ENCODE results near the gene SC5D. TPM values are rescaled to one million over a fixed set of nuclear protein-coding genes. Genes with fewer than 3 reads are reported as not detected.

The SC5D gene
- total and polyA plus RNA-seq, 4 donors, result 29.4 to 91.5 (median 44.1) TPM

- Histone ChIP-seq H3K4me3 (no peak overlapping the region), H3K27ac (ENCODE audit: low read depth in 1 of 2, low read length in 1 of 2) (no peak overlapping the region), H3K27me3 (ENCODE audit: control insufficient read depth in 3 of 3, insufficient read depth in 3 of 3, low read length in 2 of 3) (no peaks in the 10 kb centered on the region), H3K4me1 (ENCODE audit: control insufficient read depth in 5 of 5, insufficient read depth in 5 of 5, low read length in 5 of 5) (peaks cover 0 to 38% (median 9%) of the 10 kb centered on the region in 5 donors), H3K9ac (ENCODE audit: insufficient read depth in 1 of 2, low read length in 2 of 2) (no peak overlapping the region), H3K36me3 (ENCODE audit: control insufficient read depth in 4 of 4, insufficient read depth in 4 of 4, low read length in 4 of 4) (no peaks in the 10 kb centered on the region), H3K9me3 (ENCODE audit: control insufficient read depth in 4 of 4, insufficient read depth in 3 of 4, low read length in 3 of 4) (no peaks in the 10 kb centered on the region)
- ATAC-seq (ENCODE audit: insufficient read depth, low FRiP score) (no peak), DNase-seq (peak in 1 of 3 donors; percentile 52)
- WGBS, 2 donors, result 73 to 85% methylated on average over 5 of the region's 5 CpGs
- TF ChIP-seq CTCF (IDR thresholded peaks at IDR 0.05; ENCODE audit: control extremely low read depth, extremely low read depth), result no peak
Measured at GRCh38 chr11:121347813-121348212, 55.2 kb downstream of the SC5D start.

- no peaks in the 10 kb centered on the region for H3K36me3 ChIP-seq (ENCODE audit: control insufficient read depth in 4 of 4, insufficient read depth in 4 of 4, low read length in 4 of 4)
- peaks cover 0 to 42% (median 9%) of the 10 kb centered on the region in 5 donors for H3K4me1 ChIP-seq (ENCODE audit: control insufficient read depth in 5 of 5, insufficient read depth in 5 of 5, low read length in 5 of 5)
- no peaks in the 10 kb centered on the region for H3K27me3 ChIP-seq (ENCODE audit: control insufficient read depth in 3 of 3, insufficient read depth in 3 of 3, low read length in 2 of 3)
- no peak overlapping the region for H3K9ac ChIP-seq (ENCODE audit: insufficient read depth in 1 of 2, low read length in 2 of 2)
- no peak overlapping the region for H3K27ac ChIP-seq (ENCODE audit: low read depth in 1 of 2, low read length in 1 of 2)
- H3K9me3 ChIP-seq (ENCODE audit: control insufficient read depth in 4 of 4, insufficient read depth in 3 of 4, low read length in 3 of 4), result no peaks in the 10 kb centered on the region
- H3K4me3 ChIP-seq, result no peak overlapping the region
- WGBS, 2 donors, result 76 to 79% methylated on average over 7 of the region's 7 CpGs
- DNase-seq, result no peak
- no peak for TF ChIP-seq CTCF (IDR thresholded peaks at IDR 0.05; ENCODE audit: control extremely low read depth, extremely low read depth)
- ATAC-seq (ENCODE audit: insufficient read depth, low FRiP score), result no peak
Measured at GRCh38 chr11:121348220-121348875, 55.8 kb downstream of the SC5D start.

GRCh38 chr11:121349790-121350189 is 57.2 kb downstream of the SC5D start:
- no peak overlapping the region for H3K9ac ChIP-seq (ENCODE audit: insufficient read depth in 1 of 2, low read length in 2 of 2)
- ATAC-seq (ENCODE audit: insufficient read depth, low FRiP score) (no peak), DNase-seq (no peak)
- no peaks in the 10 kb centered on the region for H3K36me3 ChIP-seq (ENCODE audit: control insufficient read depth in 4 of 4, insufficient read depth in 4 of 4, low read length in 4 of 4)
- no peak overlapping the region for H3K27ac ChIP-seq (ENCODE audit: low read depth in 1 of 2, low read length in 1 of 2)
- 81 to 91% methylated on average over 1 of the region's 1 CpG for WGBS, 2 donors
- no peaks in the 10 kb centered on the region for H3K9me3 ChIP-seq (ENCODE audit: control insufficient read depth in 4 of 4, insufficient read depth in 3 of 4, low read length in 3 of 4)
- H3K27me3 ChIP-seq (ENCODE audit: control insufficient read depth in 3 of 3, insufficient read depth in 3 of 3, low read length in 2 of 3), result no peaks in the 10 kb centered on the region
- TF ChIP-seq CTCF (IDR thresholded peaks at IDR 0.05; ENCODE audit: control extremely low read depth, extremely low read depth), result no peak
- peaks cover 0 to 42% (median 9%) of the 10 kb centered on the region in 5 donors for H3K4me1 ChIP-seq (ENCODE audit: control insufficient read depth in 5 of 5, insufficient read depth in 5 of 5, low read length in 5 of 5)
- H3K4me3 ChIP-seq, result no peak overlapping the region
